HG02763 (cell line): ENCODE results near the gene TUBA3C.
"Not testable (repeated sequence)": the region's sequence is repeated elsewhere in the genome, so short reads cannot be mapped to it uniquely, and the experiment has no call there.

Experiments used
- ATAC-seq: cut with Tn5 transposase; IDR thresholded peaks from one replicate; pipeline ENCODE4 v1.9.1; 2021; ENCODE audit warnings: mild to moderate bottlenecking, moderate library complexity; ENCODE audit not compliant: unreplicated experiment

TUBA3C gene

DNA sequence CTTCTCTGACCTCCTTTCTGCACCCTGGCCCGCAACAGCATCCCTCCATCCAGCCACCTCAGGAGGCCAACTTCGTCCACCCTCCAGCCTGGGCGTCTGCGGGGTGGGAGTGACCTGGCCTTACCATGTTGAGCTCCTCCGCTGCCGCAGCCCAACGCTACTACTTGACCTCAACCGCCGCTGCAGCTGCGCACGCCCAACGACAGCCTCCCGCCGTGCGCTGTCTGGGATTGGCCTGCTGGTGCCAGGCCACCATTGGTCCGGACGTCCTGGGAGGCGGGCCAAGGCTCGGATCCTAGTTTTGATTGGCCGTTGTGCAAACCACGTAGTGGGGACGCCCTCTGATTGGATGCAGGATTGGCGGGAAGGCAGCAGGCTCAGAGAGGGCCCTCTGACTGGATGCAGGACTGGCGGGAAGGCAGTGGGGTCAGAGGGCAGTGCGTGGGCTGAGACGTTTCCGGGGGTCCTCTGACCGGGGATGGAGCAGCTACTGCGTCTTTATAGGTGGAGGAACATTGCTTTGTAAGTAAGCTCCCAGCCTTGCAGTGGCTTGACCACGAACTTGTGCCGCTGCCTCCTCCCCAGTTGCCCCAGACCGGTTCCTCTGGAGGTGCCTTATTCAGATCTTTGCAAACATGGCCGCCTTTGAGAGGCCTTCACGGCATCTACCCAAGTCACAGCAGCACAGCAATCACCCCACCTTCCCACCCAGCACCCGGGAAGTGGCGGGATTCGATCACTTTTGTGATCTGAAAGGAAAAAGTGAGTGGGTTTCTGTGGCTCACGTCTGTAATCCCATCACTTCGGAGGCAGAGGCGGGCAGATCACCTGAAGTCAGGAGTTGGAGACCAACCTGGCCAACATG lies at the start of gene TUBA3C:
TUBA3C (minus strand) TSS at position 204 of the 865 bp plus-strand sequence; CDS start at position 127, 77 bp downstream.
- no peak for ATAC-seq

DNA sequence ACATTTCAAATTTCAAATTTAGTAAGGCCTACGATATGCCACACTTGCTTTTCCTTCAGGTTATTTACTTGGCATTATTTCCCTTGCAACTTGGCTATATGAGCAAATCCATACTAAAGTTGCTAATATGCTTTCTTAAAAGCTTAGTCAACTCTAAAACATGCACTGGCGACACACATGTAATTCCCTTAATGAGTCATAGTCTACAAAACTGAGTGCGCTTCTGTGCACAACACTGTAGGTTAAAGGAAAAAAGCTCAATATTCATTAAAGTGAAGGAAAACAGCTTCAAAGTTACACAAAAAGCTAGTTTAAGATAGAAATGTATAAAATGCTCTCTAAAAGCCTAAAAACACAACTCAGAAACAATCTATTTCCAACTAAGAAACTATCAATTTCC lies 25.8 kb upstream of the TUBA3C start:
- not testable (repeated sequence) for ATAC-seq

DNA sequence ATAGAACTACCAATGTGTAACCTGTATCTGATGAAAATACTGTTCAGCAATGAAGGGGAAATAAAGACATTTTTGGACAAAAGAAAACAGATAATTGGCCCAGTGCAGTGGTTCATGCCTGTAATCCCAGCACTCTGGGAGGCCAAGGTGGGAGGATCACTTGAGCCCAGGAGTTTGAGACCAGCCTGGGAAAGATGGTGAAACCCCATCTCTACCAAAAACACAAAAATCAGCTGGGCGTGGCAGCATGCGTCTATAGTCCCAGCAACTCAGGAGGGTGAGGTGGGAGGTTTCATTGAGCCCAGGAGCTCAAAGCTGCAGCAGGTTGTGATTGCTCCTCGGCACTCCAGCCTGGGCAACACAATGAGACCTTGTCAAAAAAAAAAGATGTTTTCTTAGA lies 11.0 kb upstream of the TUBA3C start:
- not testable (repeated sequence) for ATAC-seq

DNA sequence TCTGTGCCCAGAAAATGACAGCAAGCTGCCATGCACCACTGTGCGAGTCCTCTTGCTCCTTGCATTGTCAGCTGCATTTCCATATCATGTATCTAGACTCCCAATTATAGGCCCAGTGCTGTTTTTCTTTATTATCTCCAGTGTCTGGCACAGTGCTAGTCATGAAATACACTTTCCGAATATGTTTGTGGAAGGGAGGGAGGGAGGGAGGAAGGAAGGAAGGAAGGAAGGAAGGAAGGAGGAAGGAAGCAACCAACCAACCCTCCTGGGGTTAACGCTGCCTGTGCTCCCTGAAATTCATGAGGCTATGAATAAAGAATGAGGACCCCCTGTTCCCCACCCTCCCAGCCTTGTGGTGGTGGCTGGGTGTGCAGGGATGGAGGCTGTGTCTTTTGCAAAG lies 8.3 kb upstream of the TUBA3C start:
- ATAC-seq = not testable (repeated sequence)

DNA sequence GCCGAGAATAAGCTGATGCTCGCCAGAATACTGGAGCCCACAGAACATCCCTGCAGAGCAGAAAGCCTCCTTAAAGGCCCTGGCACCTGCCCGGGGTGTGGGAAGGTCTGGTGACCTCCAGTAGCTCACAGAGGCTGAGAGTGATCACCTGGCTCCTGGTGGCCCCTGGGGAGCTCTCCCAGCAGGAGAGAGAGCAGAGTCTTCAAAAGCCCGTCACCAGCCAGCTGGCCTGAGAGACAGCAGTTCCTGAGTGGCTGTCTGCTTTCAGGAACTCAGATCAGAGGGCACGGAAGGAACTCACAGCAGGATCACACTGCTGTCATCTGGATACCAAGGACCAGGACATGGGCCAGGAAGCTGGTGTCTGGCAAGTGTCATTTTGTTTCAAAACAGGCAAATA lies 7.7 kb upstream of the TUBA3C start:
- ATAC-seq = not testable (repeated sequence)

DNA sequence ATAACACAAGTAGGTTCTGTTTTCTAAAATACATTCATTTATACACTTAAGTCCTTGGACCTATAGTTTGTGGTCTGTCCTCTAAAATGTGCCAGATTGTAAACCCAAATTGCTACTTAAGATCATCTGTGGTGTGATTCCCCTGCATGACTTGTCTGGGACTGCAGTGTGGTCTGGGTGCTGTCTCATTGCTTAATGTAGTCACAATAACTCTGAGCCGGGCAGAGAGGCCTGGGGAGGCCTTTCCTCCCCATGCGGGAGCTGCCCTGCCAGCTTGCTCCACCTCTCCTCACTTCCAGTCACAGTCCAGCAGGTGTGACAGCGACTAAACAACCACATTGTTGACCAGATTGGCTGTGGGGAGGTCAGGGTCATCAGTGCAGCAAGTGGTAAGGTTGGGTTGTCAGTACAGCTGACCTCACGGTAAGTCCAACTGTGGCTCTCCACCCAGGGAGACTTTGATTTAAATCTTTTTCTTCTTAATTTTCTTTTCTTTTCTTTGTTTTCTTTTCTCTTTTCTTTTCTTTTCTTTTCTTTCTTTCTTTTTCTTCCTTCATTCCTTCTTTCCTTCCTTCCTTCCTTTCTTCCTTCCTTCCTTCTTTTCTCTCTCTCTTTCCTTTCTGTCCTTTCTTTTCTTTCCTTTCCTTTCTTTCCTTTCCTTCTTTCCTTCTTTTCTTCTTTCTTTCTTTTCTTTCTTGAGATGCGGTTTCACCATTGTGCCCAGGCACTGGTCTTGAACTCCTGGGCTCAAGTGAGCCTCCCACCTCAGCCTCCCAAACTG lies 4.4 kb upstream of the TUBA3C start:
- no peak for ATAC-seq

DNA sequence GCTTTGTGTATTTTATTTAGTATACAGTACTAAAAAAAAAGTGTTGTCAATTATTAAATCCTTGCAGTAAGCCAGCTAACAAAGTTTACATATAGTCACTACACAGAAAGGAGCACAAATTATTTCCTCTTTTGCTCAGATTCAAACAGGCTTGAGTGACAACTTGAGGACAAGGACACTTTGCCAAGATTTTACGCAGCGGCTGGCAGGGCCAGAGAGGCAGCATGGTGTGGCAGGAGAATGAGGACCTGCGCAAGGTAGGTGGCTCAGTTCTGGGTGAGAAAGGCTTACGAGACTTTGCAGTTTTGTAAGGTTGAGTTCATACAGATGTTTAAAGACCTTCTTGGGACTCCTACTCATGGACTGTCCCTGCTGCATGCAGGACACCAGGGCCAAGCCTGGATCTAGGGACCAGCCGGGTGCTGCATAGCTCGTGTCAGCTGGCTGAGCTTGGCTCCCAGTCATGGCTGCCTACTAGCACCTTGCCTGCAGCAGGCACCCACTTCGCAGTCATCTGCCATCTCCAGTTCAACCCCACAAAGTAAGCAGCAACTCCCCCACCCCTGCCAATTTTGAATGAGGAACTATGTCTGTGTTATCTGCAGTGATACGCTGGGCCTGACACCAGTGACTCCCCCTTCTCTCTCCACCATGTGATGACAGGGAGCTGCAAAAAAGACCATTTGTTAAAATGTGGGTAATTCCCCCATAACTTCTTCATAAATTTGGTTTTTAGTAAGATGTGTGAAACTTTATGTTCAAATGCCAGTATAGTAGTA lies 3.7 kb upstream of the TUBA3C start:
- no peak for ATAC-seq

DNA sequence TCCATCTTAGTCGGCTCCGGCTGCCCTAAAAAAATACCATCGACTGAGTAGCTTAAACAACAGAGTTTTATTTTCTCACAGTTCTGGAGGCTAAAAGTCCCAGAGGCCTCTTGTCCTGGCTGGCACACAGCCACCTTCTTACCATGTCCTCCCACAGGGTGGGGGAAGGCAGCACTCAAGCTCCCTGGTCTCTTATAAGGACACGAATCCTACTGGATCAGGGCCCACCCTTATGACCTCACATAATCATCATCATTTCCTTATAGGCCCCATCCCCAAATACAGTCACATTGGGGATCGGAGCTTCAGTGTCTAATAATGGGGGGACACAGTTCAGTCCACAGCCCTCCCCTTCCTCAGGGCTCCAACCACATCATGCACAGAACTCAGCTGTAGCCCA lies 2.6 kb upstream of the TUBA3C start:
- no peak for ATAC-seq

DNA sequence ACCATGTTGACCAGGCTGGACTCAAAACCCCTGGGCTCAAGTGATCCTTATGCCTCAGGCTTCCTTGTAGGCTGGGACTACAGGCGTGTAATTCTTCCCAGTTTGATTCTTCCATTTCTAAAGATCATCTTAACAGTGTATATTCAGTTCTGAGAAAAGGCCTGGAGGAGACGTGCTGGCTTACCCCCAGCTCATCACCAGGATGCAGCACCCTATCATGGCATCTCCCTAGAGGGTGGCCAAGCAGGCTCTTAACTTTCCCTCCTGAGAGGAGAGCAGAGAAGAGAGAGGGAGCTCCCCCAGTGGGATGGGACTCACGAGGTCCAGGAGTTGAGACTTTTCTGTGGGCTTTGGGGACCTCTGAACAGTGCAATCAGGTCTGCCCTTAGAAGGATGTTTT lies 2.1 kb upstream of the TUBA3C start:
- no peak for ATAC-seq

DNA sequence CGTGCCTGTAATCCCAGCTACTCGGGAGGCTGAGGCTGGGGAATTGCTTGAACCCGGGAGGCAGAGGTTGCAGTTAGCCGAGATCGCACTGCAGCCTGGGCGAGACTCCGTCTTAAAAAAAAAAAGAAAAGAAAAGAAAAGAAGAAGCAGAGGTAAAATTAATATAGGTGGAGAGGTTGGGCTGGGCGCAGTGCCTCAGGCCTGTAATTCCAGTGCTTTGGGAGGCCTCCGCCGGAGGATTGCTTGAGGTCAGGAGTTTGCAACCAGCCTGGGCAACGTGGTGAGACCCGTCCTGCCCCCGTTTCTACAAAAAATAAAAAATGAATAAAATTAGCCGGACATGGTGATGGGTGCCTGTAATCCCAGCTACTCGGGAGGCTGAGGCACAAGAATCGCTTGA lies 912 bp upstream of the TUBA3C start:
- ATAC-seq = no peak

DNA sequence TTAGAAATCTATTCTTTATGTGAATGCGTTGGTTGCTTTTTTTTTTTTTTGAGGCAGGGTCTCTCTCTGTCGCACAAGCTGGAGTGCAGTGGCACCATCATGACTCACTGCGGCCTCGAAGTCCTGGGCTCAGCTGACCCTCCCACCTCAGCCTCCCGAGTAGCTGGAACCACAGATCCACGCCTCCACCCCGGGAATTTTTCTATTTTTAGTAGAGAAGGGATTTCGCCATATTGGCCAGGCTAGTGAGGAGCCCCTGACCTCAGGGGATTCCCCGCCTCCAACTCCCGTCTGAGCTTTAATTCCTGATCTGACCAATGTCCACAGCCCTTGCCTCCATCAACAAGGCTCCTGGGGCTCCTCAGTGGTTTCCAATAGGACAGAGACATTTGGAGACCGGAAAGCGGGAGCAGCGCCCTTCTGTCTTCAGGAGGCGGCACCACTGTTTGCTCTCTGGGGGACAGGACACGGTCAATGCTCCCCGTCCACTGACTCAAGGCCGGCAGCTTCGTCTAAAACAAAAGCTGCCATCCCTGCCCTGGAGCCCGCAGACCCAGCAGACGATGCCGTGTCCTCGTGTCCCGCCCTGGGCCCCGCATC lies 503 bp downstream of the TUBA3C start:
- no peak for ATAC-seq

DNA sequence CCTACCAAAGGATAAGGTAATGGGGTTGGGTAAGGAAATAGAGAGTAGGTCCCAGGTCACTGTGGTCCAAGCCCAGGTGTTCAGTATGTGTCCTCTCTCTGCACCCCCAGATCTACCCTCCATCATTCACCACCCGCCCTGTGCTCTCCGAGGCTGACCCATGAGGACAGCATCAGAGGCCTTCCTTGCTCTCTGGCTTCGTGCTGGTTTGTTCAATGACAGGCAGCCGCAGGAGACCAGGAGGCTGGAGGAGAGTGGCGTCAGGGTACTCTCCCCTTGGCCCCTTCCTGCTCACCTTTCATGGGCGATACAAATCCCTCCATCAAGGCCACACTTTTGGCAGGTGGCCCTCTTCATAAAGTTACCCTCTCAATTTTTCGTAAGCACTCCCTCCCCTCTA lies 1.7 kb downstream of the TUBA3C start:
- no peak for ATAC-seq

DNA sequence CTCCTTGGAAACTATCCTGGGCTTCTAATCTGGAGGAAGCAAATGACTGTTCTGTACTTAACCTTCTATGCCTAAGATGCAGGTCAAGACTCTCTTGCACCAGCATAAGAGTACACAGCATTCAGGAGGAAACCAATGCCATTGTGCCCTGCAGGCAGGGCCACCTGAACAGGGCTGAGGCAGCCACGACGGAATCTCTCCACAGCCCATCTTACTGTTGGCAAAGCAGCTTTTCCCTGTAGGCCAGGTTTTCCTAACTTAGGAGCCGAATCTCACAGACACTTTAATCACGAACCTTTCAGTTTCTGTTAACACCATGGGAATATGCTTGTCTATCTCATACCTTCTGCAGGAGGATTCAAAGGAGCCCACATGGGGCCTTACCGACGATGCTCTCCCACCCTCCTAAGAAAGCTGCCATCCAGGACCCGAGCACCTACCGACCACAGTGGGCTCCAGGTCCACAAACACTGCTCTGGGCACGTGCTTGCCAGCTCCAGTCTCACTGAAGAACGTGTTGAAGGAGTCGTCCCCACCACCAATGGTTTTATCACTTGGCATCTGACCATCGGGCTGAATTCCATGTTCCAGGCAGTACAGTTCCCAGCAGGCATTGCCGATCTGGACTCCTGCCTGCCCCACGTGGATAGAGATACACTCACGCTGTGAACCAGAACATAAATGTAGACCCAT lies 2.6 kb downstream of the TUBA3C start:
- no peak for ATAC-seq

DNA sequence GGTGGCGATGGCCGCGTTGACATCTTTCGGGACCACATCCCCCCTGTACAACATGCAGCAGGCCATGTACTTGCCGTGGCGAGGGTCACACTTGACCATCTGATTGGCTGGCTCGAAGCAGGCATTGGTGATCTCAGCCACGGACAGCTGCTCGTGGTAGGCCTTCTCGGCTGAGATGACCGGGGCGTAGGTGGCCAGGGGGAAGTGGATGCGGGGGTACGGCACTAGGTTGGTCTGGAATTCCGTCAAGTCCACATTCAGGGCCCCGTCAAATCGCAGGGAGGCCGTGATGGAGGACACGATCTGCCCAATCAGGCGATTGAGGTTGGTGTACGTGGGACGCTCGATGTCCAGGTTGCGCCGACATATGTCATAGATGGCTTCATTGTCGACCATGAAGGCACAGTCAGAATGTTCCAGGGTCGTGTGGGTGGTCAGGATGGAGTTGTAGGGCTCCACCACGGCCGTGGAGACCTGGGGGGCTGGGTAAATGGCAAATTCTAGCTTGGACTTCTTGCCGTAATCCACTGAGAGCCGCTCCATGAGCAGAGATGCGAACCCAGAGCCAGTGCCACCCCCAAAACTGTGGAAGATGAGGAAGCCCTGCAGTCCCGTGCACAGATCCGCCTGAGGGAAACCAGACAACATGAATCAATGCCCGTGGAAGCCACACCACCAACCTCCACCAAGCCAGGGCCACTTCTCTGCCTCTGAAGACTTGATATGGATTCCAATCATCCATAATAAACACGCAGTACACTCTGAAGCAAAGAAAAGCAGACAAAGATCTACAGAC lies 4.4 kb downstream of the TUBA3C start:
- ATAC-seq = not testable (repeated sequence)

DNA sequence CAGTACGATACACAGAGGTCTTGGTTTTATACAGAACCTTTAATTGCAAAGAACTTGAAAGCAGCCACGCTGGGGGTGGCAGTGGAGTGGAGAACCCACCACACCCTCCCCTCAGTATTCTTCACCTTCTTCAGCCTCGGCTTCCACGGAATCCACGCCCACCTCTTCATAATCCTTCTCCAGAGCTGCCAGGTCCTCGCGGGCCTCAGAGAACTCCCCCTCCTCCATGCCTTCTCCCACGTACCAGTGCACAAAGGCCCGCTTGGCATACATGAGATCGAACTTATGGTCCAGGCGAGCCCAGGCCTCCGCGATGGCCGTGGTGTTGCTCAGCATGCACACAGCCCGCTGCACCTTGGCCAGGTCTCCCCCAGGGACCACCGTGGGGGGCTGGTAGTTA lies 7.9 kb downstream of the TUBA3C start:
- ATAC-seq = no peak

DNA sequence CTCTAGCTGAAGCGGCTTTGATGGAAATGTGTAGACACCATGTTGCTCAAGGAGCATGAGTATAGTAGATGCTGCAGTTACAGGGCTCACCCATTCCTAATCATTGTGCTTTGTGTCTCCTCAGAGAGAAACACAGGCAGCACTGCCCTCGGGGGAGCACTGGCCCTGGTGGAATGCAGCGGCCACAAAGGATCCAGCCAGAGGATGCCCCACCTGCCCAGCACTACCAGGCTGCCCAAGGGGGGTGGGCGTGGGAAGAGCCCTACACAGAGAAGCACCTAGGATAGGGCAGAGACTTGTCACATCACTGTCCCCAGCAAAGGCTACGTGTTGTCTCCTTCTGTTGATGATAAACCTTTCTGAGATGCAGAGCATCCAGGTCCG lies 9.0 kb downstream of the TUBA3C start:
- ATAC-seq = no peak

DNA sequence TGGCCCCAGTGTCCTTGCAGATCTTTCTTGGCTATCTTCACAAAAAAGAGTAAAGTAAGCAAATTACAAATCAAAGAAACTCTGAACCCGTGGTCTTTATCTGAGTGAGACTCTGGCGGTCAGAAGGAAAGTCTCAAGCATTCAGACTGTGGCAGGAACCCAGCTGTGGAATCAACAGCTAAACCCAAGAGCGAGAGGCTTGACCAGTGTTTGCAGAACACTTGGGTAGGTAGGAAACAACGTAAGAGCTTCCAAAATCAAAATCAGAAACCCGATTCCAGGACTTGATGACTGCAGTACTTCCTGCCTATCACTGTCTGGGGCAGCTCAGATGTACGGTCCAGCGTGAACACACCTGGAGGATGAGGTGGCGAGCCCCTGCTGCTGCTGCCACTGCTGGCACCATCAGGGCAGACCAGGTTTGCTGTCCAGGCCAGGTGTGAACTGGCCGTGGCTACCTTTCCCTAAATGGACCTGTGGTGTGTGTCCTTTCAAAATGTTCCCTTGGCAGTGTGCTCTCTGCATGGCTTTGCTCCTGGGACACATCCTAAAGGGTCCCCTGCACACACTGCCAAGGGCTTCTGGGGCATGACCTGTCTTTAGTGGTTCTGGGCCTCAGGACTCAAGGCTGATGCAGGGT lies 9.5 kb downstream of the TUBA3C start:
- no peak for ATAC-seq

DNA sequence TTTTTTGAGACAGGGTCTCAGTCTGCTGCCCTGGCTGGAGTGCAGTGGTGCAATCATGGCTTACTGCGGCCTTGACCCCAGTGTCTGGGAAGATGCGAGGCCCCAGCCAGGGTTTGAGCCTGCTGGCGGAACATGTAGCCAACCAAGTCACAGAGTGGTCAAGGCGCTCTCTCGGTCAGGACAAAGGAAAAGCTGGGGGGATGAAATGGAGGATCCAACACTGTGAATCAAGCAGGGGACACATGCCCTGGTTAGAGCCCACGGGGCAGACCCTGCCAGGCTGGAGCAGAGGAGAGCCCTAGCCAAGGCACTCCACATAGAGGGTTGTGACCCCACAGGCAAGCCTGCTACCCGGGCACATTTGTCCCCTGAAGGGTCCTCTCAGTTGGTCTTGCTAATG lies 10.1 kb downstream of the TUBA3C start:
- no peak for ATAC-seq

DNA sequence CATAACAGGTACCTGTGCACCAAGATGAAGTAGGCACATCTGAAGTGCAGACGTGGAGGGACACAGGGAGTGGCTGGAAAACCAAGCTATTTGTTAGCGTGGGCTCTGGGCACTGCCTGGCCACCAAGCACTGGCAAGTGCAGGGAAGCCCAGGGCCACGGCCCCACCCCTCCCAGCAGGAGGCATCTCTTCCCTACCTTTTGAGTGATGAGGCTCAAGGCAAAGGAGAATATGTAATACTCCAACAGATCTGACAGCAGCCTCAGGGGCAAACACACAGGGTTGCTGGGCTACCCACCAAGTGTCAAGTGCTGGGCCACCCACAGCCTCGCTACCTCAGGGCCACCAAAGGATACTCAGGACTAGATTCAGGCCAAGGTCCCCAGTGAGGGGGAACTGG lies 11.6 kb downstream of the TUBA3C start:
- ATAC-seq = no peak
